Thoracic aorta (tissue), 2 donors: ENCODE measurements around the gene KLHL2. TPM values are rescaled to one million over a fixed set of nuclear protein-coding genes. Genes with fewer than 3 reads are reported as not detected.

Experiments
- ATAC-seq: fragments of 150-250 bp; one replicate; pipeline ENCODE4 v1.8.0; 2017; ENCODE audit warnings: low read depth; ENCODE audit not compliant: insufficient number of reproducible peaks, low FRiP score
- DNase-seq: peaks from one replicate; pipeline ENCODE4 v3.0.0-alpha.2; 2020; ENCODE audit warnings: low spot score
- H3K27ac ChIP-seq, 2 donors: fragments of 200-600 bp; sonication (generic); 1 replicate in 1 of 2; 2 replicates in 1 of 2; pipeline ENCODE4 v1.5.1; 2016; ENCODE audit warnings: mild to moderate bottlenecking in 2 of 2, moderate library complexity in 2 of 2
- H3K27me3 ChIP-seq: fragments of 200-600 bp; sonication (generic); replicated peaks from 2 replicates; pipeline ENCODE4 v1.6.0; 2016; ENCODE audit warnings: mild to moderate bottlenecking; ENCODE audit not compliant: insufficient read depth
- H3K36me3 ChIP-seq: fragments of 200-600 bp; sonication (generic); one replicate; pipeline ENCODE4 v1.5.1; 2016
- H3K4me1 ChIP-seq, 2 donors: fragments of 200-600 bp; sonication (generic); 1 replicate in 1 of 2; 2 replicates in 1 of 2; pipeline versions ENCODE4 v1.5.1 to v1.6.0; 2016; ENCODE audit warnings: low read depth in 2 of 2, mild to moderate bottlenecking in 1 of 2; ENCODE audit not compliant: control insufficient read depth in 1 of 2
- H3K4me3 ChIP-seq: fragments of 200-600 bp; sonication (generic); 2 replicates; pipeline ENCODE4 v1.5.1; 2016; ENCODE audit warnings: mild to moderate bottlenecking
- H3K9me3 ChIP-seq: fragments of 200-600 bp; sonication (generic); 2 replicates; pipeline ENCODE4 v1.5.1; 2016
- total RNA-seq, 2 donors: library from RNA; depleted of rRNA; stranded (reverse); fragments of >200 nt; gene quantifications; one replicate each; pipeline versions ENCODE4 v1.1.0 to v1.2.3, GENCODE V29; 2016
- TF ChIP-seq, protein P1 (sequence below): fragments of 200-600 bp; sonication (generic); IDR thresholded peaks from one replicate; pipeline ENCODE4 v1.5.1; 2019; ENCODE audit warnings: antibody characterized with exemption

The KLHL2 gene
- total RNA-seq, 2 donors from 2014 or later: 13.5 to 48.2 TPM

DNA sequence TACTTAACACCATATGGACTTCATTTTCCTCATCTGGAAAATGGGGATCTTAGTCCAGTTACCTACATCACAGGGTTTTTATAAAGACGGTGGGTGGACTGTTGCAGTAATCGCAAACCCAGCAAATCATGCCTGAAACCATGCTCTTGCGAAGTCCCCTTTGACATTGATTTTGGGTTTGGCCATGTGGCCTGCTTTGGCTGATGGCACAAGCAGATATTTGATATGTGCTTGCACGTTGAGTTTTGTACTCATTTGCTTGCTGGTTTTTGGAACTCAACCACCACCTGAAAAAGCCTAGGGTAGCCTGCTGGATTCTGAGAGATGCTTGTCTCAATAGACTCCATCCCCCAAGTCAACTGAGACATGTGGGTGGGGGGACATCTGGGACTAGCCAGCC is 14.4 kb upstream of the KLHL2 start:
- no peaks in the 10 kb centered on the region for H3K4me1 ChIP-seq
- no peaks in the 10 kb centered on the region for H3K36me3 ChIP-seq
- H3K4me3 ChIP-seq: no peak overlapping the region
- ATAC-seq: no peak
- no peaks in the 10 kb centered on the region for H3K27me3 ChIP-seq
- DNase-seq: no peak
- TF ChIP-seq, protein P1, sequence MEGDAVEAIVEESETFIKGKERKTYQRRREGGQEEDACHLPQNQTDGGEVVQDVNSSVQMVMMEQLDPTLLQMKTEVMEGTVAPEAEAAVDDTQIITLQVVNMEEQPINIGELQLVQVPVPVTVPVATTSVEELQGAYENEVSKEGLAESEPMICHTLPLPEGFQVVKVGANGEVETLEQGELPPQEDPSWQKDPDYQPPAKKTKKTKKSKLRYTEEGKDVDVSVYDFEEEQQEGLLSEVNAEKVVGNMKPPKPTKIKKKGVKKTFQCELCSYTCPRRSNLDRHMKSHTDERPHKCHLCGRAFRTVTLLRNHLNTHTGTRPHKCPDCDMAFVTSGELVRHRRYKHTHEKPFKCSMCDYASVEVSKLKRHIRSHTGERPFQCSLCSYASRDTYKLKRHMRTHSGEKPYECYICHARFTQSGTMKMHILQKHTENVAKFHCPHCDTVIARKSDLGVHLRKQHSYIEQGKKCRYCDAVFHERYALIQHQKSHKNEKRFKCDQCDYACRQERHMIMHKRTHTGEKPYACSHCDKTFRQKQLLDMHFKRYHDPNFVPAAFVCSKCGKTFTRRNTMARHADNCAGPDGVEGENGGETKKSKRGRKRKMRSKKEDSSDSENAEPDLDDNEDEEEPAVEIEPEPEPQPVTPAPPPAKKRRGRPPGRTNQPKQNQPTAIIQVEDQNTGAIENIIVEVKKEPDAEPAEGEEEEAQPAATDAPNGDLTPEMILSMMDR: no peak
- H3K27ac ChIP-seq: no peak overlapping the region
- no peaks in the 10 kb centered on the region for H3K9me3 ChIP-seq

DNA sequence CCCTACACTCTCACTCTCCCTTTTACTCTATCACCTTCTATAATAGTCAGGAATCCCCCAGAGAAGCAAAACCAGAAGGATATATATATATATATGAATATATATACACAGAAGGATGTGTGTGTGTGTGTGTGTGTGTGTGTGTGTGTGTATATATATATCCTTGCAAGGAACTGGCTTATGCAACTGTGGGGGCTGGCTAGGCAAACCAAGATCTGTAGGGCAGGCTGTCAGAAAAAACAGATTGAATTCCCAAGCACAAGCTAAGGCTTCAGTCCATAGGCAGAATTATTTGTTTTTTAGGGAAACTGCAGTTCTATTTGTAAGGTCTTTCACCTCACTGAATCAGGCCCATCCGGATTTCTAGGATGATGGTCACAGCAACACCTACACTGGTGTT is 13.0 kb upstream of the KLHL2 start:
- Histone ChIP-seq H3K27ac (no peak overlapping the region), H3K27me3 (no peaks in the 10 kb centered on the region), H3K36me3 (no peaks in the 10 kb centered on the region), H3K4me3 (no peak overlapping the region), H3K4me1 (no peaks in the 10 kb centered on the region), H3K9me3 (no peaks in the 10 kb centered on the region)
- ATAC-seq (no peak), DNase-seq (no peak)
- TF ChIP-seq, protein P1: no peak

DNA sequence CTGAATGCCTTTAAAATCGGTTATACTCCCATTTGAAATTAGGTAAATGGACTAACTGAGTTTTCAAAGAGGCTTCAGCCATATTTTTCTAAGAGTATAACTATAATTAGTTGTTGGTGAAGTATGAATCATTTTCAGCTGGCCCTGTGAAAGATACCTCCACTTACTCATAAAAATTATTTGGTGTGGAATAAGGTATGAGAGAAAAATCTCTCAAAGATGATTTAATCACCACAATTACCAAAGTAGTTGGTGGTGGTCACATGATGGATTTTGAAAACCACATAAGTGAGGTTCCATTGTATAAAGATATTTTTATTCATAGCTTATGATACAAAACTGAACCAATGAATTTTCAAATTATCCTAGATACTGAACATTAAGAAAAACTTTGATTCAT is 9.0 kb upstream of the KLHL2 start:
- no peak overlapping the region for H3K4me3 ChIP-seq
- no peaks in the 10 kb centered on the region for H3K9me3 ChIP-seq
- no peak for ATAC-seq
- H3K27me3 ChIP-seq: no peaks in the 10 kb centered on the region
- no peak for DNase-seq
- H3K27ac ChIP-seq: no peak overlapping the region
- H3K4me1 ChIP-seq: no peaks in the 10 kb centered on the region
- TF ChIP-seq, protein P1: no peak
- no peaks in the 10 kb centered on the region for H3K36me3 ChIP-seq

DNA sequence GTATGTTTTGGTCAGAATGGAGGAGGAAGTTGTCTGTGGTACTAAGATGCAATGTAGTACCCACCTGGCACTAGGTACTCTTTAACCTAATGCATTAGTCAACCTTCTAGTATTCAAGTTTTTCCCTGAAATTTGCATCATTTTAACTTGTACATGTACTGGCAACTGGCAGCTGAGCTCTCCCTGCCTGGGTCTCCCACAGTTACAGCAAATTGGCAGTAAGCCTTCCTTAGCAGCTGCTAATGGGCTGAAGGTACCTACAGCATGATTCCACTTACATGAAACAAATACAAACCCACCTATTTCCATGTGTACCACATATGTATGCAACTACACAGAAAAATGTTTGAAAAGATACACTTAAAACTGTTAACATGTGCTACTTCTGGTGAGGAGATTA is 8.1 kb upstream of the KLHL2 start:
- Histone ChIP-seq H3K4me3 (no peak overlapping the region), H3K27me3 (no peaks in the 10 kb centered on the region), H3K9me3 (no peaks in the 10 kb centered on the region), H3K4me1 (no peaks in the 10 kb centered on the region), H3K27ac (no peak overlapping the region), H3K36me3 (no peaks in the 10 kb centered on the region)
- DNase-seq (no peak), ATAC-seq (no peak)
- TF ChIP-seq, protein P1: no peak

DNA sequence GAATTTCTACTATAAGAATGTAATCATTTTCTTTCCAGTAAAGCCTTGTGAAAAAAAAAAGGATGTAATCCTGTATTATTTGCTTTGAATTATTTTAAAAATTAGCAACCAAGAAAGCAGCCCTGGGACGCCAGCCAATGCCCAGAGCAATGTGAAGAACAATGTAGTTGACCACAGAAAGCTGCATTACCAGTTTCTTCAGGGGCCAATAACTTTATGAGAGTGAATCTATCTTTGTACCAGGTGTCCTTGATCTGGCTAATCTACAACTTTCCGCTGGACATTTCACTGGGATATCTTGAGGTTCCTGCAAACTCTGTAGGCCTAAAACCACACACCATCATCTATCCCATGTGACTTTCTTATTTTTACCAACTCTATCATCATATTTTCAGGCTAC is 7.6 kb upstream of the KLHL2 start:
- TF ChIP-seq, protein P1: no peak
- ATAC-seq: no peak

More for the DNA sequence above, 7.6 kb upstream of the KLHL2 start:
- Histone ChIP-seq H3K27ac (no peak overlapping the region), H3K9me3 (no peaks in the 10 kb centered on the region), H3K27me3 (no peaks in the 10 kb centered on the region), H3K4me3 (no peak overlapping the region), H3K4me1 (no peaks in the 10 kb centered on the region), H3K36me3 (no peaks in the 10 kb centered on the region)
- no peak for DNase-seq
